ENCODE data around the gene DLG2.

The DLG2 gene

GRCh38 chr11:83881428-83881827, 1745.7 kb downstream of the DLG2 start:
- FAIRE-seq, result no peak

- no peak for FAIRE-seq
Measured at GRCh38 chr11:83871054-83871453, 1756.1 kb downstream of the DLG2 start.

GRCh38 chr11:83866655-83867054, 1760.5 kb downstream of the DLG2 start:
- no peak for FAIRE-seq

GRCh38 chr11:83865636-83866461, 1761.3 kb downstream of the DLG2 start:
- no peak for FAIRE-seq

- no peak for FAIRE-seq
Measured at GRCh38 chr11:83864412-83865057, 1762.6 kb downstream of the DLG2 start.

- FAIRE-seq, result no peak
Measured at GRCh38 chr11:83863272-83863671, 1763.9 kb downstream of the DLG2 start.

GRCh38 chr11:83862691-83863090, 1764.5 kb downstream of the DLG2 start:
- FAIRE-seq, result no peak

GRCh38 chr11:83862033-83862432, 1765.1 kb downstream of the DLG2 start:
- no peak for FAIRE-seq

- FAIRE-seq, result no peak
Measured at GRCh38 chr11:83858694-83859093, 1768.5 kb downstream of the DLG2 start.

- no peak for FAIRE-seq
Measured at GRCh38 chr11:83855237-83855636, 1771.9 kb downstream of the DLG2 start.

GRCh38 chr11:83852775-83853442, 1774.2 kb downstream of the DLG2 start:
- FAIRE-seq, result no peak

- FAIRE-seq, result no peak
Measured at GRCh38 chr11:83852012-83852411, 1775.1 kb downstream of the DLG2 start.

- no peak for FAIRE-seq
Measured at GRCh38 chr11:83847467-83848034, 1779.6 kb downstream of the DLG2 start.

GRCh38 chr11:83845797-83846196, 1781.3 kb downstream of the DLG2 start:
- FAIRE-seq, result no peak

GRCh38 chr11:83840326-83840725, 1786.8 kb downstream of the DLG2 start:
- no peak for FAIRE-seq

- FAIRE-seq, result no peak
Measured at GRCh38 chr11:83836883-83837654, 1790.1 kb downstream of the DLG2 start.

- FAIRE-seq, result no peak
Measured at GRCh38 chr11:83836065-83836464, 1791.1 kb downstream of the DLG2 start.

- no peak for FAIRE-seq
Measured at GRCh38 chr11:83835423-83835822, 1791.7 kb downstream of the DLG2 start.

- no peak for FAIRE-seq
Measured at GRCh38 chr11:83831929-83832328, 1795.2 kb downstream of the DLG2 start.

- no peak for FAIRE-seq
Measured at GRCh38 chr11:83827940-83828554, 1799.1 kb downstream of the DLG2 start.

- no peak for FAIRE-seq
Measured at GRCh38 chr11:83827520-83827919, 1799.6 kb downstream of the DLG2 start.

- FAIRE-seq, result no peak
Measured at GRCh38 chr11:83826078-83826477, 1801.1 kb downstream of the DLG2 start.
